Left ventricle myocardium inferior (tissue), 1 donor: ENCODE results near the gene CD48. TPM values are rescaled to one million over a fixed set of nuclear protein-coding genes. Genes with fewer than 3 reads are reported as not detected.

Experiments used
- DNase-seq: peaks from one replicate; pipeline ENCODE4 v3.0.0-alpha.2; 2020
- H3K27ac ChIP-seq: fragments of 200-600 bp; replicated peaks from 2 replicates; pipeline ENCODE4 v1.8.0; 2021
- H3K27me3 ChIP-seq: fragments of 200-600 bp; 2 replicates; pipeline ENCODE4 v1.8.0; 2021; ENCODE audit warnings: low read depth
- H3K36me3 ChIP-seq: fragments of 200-600 bp; 2 replicates; pipeline ENCODE4 v1.8.0; 2021
- H3K4me1 ChIP-seq: fragments of 200-600 bp; 2 replicates; pipeline ENCODE4 v1.8.0; 2021
- H3K4me3 ChIP-seq: fragments of 200-600 bp; 2 replicates; pipeline ENCODE4 v1.8.0; 2021; ENCODE audit warnings: mild to moderate bottlenecking, moderate library complexity
- H3K9me3 ChIP-seq: fragments of 200-600 bp; replicated peaks from 2 replicates; pipeline ENCODE4 v1.8.0; 2021
- CTCF ChIP-seq: fragments of 200-600 bp; IDR thresholded peaks from 2 replicates; pipeline ENCODE4 v1.8.0; 2021; ENCODE audit warnings: antibody characterized with exemption, mild to moderate bottlenecking, borderline replicate concordance
- intact Hi-C: fragments of 100-400 bp; cut with micrococcal nuclease; formaldehyde crosslinking; loops from one replicate; pipeline ENCODE4 v1.11.0; 2022
- total RNA-seq: library from RNA; stranded (reverse); fragmentation: NEBNext Ultra II Directional; extraction: Animal tissue kit (Norgen Biotek cat#: 25700); gene quantifications from one replicate; pipeline ENCODE4 v1.2.1, GENCODE V29; 2021
- donor health status: DM: no; HTN: yes; CAD: no; lungs with severe emphysema.

The CD48 gene
- total RNA-seq, 1 donor from 2014 or later = 1.3 TPM

DNA sequence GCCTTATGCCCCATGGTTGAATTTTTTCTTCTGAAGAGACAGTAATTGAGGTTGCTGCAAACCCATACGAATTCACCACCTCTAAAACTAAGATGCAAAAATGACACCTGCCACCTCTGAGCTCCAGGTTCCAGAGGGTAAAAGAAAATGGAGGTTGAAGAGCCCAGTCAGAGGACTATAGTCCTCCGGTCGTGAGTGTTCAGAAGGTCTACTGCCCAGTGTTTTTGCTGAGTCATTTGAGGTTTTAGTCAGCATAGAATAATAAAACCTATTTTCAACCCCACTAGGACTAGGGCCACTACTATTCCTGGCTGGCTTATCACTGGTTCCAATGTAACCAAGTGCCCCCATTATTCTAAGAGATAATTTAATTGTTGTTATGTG, 14.5 kb upstream of the CD48 start:
- TF ChIP-seq CTCF = no peak
- Histone ChIP-seq H3K36me3 (no peaks in the 10 kb centered on the region), H3K9me3 (no peaks in the 10 kb centered on the region), H3K27me3 (peaks cover 8% of the 10 kb centered on the region), H3K27ac (no peak overlapping the region), H3K4me1 (peaks cover 8% of the 10 kb centered on the region), H3K4me3 (no peak overlapping the region)
- DNase-seq = no peak
- intact Hi-C loops = loop anchor here (10.0 kb wide), 1 partner anchor 229 kb away; the partner anchor contains the start of gene ITLN2

DNA sequence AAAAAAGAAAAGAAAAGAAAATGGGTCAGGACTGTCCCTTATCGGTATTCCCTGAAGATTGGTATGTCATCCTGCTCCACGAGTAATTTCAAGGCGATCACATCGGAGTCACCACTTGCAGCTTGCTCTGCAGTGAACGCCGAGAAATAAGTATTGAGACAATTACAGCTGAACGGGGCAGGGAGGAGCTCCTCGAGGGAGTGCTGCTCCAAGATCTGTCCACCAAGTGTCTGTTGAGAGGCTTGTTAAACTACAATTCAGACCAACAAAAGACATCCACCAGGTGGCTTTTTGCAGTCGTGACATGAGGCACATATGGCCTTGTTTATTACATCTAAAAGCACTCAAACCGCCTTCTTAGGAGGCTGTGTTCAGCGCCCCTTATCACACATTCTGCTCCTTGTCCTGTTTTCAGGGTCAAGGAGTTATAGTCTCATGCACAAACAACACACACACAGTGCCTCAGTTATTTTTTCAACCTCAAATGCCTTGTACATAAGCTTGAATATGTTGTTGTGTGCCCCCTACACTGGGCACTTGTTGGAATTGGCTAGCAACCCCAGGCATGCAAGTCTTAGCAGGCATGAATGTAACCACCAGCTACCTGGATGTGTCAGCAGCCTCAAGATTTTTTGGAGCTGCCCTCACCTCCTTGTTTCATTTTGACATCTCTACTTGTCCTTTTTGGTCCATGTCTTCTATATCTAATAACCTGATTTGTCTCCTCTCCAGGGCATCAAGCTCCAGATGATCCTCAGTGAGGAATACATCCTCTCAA, 13.0 kb upstream of the CD48 start:
- no peaks in the 10 kb centered on the region for H3K9me3 ChIP-seq
- no peaks in the 10 kb centered on the region for H3K36me3 ChIP-seq
- peaks cover 11% of the 10 kb centered on the region for H3K4me1 ChIP-seq
- TF ChIP-seq CTCF = no peak
- intact Hi-C loops = loop anchor here (10.0 kb wide), 1 partner anchor 230 kb away; the partner anchor contains the start of gene ITLN2
- peaks cover 6% of the 10 kb centered on the region for H3K27me3 ChIP-seq
- DNase-seq = no peak
- no peak overlapping the region for H3K27ac ChIP-seq
- H3K4me3 ChIP-seq = no peak overlapping the region

- Histone ChIP-seq H3K4me3 (no peak overlapping the region), H3K27ac (no peak overlapping the region), H3K27me3 (no peaks in the 10 kb centered on the region), H3K9me3 (no peaks in the 10 kb centered on the region), H3K36me3 (no peaks in the 10 kb centered on the region), H3K4me1 (peaks cover 11% of the 10 kb centered on the region)
- no peak for DNase-seq
- no peak for TF ChIP-seq CTCF
- intact Hi-C loops = loop anchor here (10.0 kb wide), 1 partner anchor 231 kb away; the partner anchor contains the start of gene ITLN2
Observed at GRCh38 chr1:160723332-160723731, 11.7 kb upstream of the CD48 start.

DNA sequence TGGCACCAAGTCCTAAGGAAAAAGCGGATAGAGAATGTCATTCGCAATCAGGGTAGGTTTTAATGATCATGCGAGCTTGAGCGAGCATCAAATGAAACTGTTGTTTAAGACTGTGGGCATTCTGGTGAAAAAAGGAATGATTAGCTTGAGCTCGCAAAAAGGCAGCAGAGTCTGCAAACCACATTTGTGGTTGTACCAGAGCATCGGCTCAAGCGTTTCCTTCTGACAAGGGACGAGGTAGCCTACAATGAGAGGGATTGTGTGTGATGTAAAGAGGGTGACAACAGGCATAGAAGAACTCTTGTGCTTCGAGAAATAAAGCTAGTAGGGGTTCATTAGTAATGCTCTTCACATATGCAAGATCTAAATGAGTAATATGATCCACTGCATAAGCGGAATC, 11.1 kb upstream of the CD48 start:
- Histone ChIP-seq H3K4me3 (no peak overlapping the region), H3K9me3 (no peaks in the 10 kb centered on the region), H3K27ac (no peak overlapping the region), H3K4me1 (peaks cover 11% of the 10 kb centered on the region), H3K36me3 (no peaks in the 10 kb centered on the region), H3K27me3 (peaks cover 5% of the 10 kb centered on the region)
- DNase-seq = no peak
- intact Hi-C loops = loop anchor here (10.0 kb wide), 1 partner anchor 232 kb away; the partner anchor contains the start of gene ITLN2
- no peak for TF ChIP-seq CTCF

GRCh38 chr1:160721473-160721872, 9.9 kb upstream of the CD48 start:
- Histone ChIP-seq H3K27ac (no peak overlapping the region), H3K36me3 (no peaks in the 10 kb centered on the region), H3K9me3 (no peaks in the 10 kb centered on the region), H3K4me3 (no peak overlapping the region), H3K27me3 (peaks cover 6% of the 10 kb centered on the region), H3K4me1 (peaks cover 8% of the 10 kb centered on the region)
- intact Hi-C loops = loop anchor here (10.0 kb wide), 1 partner anchor 233 kb away; the partner anchor contains the start of gene ITLN2
- no peak for TF ChIP-seq CTCF
- no peak for DNase-seq
